GM12878 (cell line): ENCODE data around the gene MIA.

Experiments
- ASH2L ChIP-seq: fragments of 300-600, 200-600 bp; sonication (generic); IDR thresholded peaks from 2 replicates; pipeline ENCODE4 v1.6.1; 2017; ENCODE audit warnings: low read depth, mild to moderate bottlenecking, borderline replicate concordance
- CREB1 ChIP-seq: IDR thresholded peaks from 2 replicates; pipeline ENCODE4 v1.6.1; 2012; ENCODE audit warnings: low read depth, mild to moderate bottlenecking, inconsistent platforms
- CTCF ChIP-seq, 3 experiments: IDR thresholded peaks in 2 of 3; conservative IDR thresholded peaks in 1 of 3; 2 replicates each; pipeline ENCODE4 v1.5.1; 2011; ENCODE audit warnings: low read depth in 3 of 3, low read length in 3 of 3, mild to moderate bottlenecking in 3 of 3, control low read depth in 2 of 3, moderate library complexity in 2 of 3, inconsistent platforms in 1 of 3, mixed read lengths in 1 of 3; ENCODE audit not compliant: control insufficient read depth in 2 of 3, insufficient read depth in 1 of 3; ENCODE audit errors: extremely low read depth in 1 of 3
- EZH2 ChIP-seq: IDR thresholded peaks from 2 replicates; pipeline ENCODE4 v1.6.1; 2012; ENCODE audit warnings: low read depth, mild to moderate bottlenecking, control low read depth, inconsistent platforms, low read length, borderline replicate concordance; ENCODE audit not compliant: control insufficient read depth
- FOXM1 ChIP-seq: IDR thresholded peaks from 2 replicates; pipeline ENCODE4 v1.6.1; 2012; ENCODE audit warnings: low read depth, mild to moderate bottlenecking, inconsistent platforms, low read length, moderate library complexity
- LARP7 ChIP-seq: fragments of 450-650 bp; IDR thresholded peaks from 2 replicates; pipeline ENCODE4 v1.6.1; 2017; ENCODE audit warnings: mild to moderate bottlenecking
- MAX ChIP-seq: IDR thresholded peaks from 2 replicates; pipeline ENCODE4 v1.6.1; 2012; ENCODE audit warnings: low read depth, low read length, improper control_type of control experiment
- SMC3 ChIP-seq: IDR thresholded peaks from 2 replicates; pipeline ENCODE4 v1.6.1; 2011; ENCODE audit warnings: low read length, improper control_type of control experiment, borderline replicate concordance
- SUZ12 ChIP-seq: fragments of 200-600 bp; sonication (generic); IDR thresholded peaks from one replicate; pipeline ENCODE4 v1.6.1; 2018; ENCODE audit warnings: antibody characterized with exemption, mild to moderate bottlenecking; ENCODE audit not compliant: unreplicated experiment
- TAF1 ChIP-seq: IDR thresholded peaks from 2 replicates; pipeline ENCODE4 v1.6.1; 2011; ENCODE audit warnings: mild to moderate bottlenecking, low read depth, low read length, borderline replicate concordance
- TF ChIP-seq, protein P1 (sequence below): fragments of 150-350 bp; IDR thresholded peaks from 2 replicates; pipeline ENCODE4 v1.6.1; 2016; ENCODE audit warnings: low read depth, low read length
- TF ChIP-seq, protein P2 (sequence below): fragments of 450-650 bp; IDR thresholded peaks from 2 replicates; pipeline ENCODE4 v1.6.1; 2014; ENCODE audit warnings: mild to moderate bottlenecking

GRCh38 chr19:40742886-40743285 is 32.4 kb upstream of the MIA start:
- no peak for TF ChIP-seq SMC3
- no peak for TF ChIP-seq TAF1
- TF ChIP-seq, protein P1, sequence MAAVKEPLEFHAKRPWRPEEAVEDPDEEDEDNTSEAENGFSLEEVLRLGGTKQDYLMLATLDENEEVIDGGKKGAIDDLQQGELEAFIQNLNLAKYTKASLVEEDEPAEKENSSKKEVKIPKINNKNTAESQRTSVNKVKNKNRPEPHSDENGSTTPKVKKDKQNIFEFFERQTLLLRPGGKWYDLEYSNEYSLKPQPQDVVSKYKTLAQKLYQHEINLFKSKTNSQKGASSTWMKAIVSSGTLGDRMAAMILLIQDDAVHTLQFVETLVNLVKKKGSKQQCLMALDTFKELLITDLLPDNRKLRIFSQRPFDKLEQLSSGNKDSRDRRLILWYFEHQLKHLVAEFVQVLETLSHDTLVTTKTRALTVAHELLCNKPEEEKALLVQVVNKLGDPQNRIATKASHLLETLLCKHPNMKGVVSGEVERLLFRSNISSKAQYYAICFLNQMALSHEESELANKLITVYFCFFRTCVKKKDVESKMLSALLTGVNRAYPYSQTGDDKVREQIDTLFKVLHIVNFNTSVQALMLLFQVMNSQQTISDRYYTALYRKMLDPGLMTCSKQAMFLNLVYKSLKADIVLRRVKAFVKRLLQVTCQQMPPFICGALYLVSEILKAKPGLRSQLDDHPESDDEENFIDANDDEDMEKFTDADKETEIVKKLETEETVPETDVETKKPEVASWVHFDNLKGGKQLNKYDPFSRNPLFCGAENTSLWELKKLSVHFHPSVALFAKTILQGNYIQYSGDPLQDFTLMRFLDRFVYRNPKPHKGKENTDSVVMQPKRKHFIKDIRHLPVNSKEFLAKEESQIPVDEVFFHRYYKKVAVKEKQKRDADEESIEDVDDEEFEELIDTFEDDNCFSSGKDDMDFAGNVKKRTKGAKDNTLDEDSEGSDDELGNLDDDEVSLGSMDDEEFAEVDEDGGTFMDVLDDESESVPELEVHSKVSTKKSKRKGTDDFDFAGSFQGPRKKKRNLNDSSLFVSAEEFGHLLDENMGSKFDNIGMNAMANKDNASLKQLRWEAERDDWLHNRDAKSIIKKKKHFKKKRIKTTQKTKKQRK, result no peak
- TF ChIP-seq SUZ12, result no peak
- no peak for TF ChIP-seq ASH2L
- TF ChIP-seq EZH2, result no peak
- TF ChIP-seq CTCF (IDR thresholded peaks at IDR 0.05 in 2 of 3, conservative IDR thresholded peaks at IDR 0.05 in 1 of 3; ENCODE audit: control insufficient read depth in 2 of 3, extremely low read depth in 1 of 3, insufficient read depth in 1 of 3, low read depth in 3 of 3, low read length in 3 of 3), result no peak
- no peak for TF ChIP-seq LARP7
- no peak for TF ChIP-seq FOXM1
- no peak for TF ChIP-seq MAX
- TF ChIP-seq, protein P2, sequence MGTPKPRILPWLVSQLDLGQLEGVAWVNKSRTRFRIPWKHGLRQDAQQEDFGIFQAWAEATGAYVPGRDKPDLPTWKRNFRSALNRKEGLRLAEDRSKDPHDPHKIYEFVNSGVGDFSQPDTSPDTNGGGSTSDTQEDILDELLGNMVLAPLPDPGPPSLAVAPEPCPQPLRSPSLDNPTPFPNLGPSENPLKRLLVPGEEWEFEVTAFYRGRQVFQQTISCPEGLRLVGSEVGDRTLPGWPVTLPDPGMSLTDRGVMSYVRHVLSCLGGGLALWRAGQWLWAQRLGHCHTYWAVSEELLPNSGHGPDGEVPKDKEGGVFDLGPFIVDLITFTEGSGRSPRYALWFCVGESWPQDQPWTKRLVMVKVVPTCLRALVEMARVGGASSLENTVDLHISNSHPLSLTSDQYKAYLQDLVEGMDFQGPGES, result no peak
- TF ChIP-seq CREB1, result no peak
